ENCODE results near the gene SLC23A2.

DNA sequence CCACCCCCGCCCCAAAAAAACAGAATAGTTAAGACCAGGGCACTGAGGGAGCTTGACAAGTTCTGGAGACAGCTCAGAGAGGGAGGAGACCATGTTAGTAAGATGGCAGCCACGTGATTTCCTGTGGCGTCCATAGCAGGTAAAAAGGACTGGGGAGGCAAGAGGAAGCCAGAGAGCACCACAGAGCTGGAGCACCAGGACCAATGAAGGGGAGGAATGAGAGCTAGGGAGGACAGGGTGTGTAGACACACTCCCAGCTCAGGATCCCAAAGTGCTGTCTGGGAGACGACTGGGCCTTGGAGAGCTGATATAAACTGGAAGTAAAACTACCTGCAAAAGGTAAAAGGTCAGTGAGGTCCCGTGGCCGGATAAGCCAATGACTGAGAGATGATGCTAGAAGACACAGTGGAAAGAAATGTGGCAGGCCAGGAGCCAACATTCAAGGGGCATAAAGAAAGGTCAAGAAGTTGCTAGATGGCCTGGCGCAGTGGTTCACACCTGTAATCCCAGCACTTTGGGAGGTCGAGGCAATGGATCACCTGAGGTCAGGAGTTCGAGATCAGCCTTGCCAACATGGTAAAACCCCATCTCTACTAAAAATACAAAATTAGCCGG is 39.0 kb downstream of the SLC23A2 start:
- TF ChIP-seq, protein P1, sequence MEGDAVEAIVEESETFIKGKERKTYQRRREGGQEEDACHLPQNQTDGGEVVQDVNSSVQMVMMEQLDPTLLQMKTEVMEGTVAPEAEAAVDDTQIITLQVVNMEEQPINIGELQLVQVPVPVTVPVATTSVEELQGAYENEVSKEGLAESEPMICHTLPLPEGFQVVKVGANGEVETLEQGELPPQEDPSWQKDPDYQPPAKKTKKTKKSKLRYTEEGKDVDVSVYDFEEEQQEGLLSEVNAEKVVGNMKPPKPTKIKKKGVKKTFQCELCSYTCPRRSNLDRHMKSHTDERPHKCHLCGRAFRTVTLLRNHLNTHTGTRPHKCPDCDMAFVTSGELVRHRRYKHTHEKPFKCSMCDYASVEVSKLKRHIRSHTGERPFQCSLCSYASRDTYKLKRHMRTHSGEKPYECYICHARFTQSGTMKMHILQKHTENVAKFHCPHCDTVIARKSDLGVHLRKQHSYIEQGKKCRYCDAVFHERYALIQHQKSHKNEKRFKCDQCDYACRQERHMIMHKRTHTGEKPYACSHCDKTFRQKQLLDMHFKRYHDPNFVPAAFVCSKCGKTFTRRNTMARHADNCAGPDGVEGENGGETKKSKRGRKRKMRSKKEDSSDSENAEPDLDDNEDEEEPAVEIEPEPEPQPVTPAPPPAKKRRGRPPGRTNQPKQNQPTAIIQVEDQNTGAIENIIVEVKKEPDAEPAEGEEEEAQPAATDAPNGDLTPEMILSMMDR (IDR thresholded peaks at IDR 0.05 in 2 of 3, conservative IDR thresholded peaks at IDR 0.05 in 1 of 3; ENCODE audit: borderline replicate concordance in 1 of 3, insufficient read depth in 1 of 3, low read depth in 2 of 3, low read length in 2 of 3) = no peak
- no peak for TF ChIP-seq YY1 (IDR thresholded peaks at IDR 0.05; ENCODE audit: extremely low read depth, insufficient replicate concordance, low read depth, low read length)
- TF ChIP-seq ELF1 (IDR thresholded peaks at IDR 0.05; ENCODE audit: borderline replicate concordance, low read depth) = no peak
- TF ChIP-seq, protein P2, sequence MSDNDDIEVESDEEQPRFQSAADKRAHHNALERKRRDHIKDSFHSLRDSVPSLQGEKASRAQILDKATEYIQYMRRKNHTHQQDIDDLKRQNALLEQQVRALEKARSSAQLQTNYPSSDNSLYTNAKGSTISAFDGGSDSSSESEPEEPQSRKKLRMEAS (IDR thresholded peaks at IDR 0.05) = no peak
- no peak for TF ChIP-seq SIN3A (IDR thresholded peaks at IDR 0.05; ENCODE audit: low read depth)
